ENCODE results near the gene MTRF1. TPM values are rescaled to one million over a fixed set of nuclear protein-coding genes. Genes with fewer than 3 reads are reported as not detected.

Gene MTRF1
- total RNA-seq, 1 donor from 2014 or later, result 17.2 TPM

DNA sequence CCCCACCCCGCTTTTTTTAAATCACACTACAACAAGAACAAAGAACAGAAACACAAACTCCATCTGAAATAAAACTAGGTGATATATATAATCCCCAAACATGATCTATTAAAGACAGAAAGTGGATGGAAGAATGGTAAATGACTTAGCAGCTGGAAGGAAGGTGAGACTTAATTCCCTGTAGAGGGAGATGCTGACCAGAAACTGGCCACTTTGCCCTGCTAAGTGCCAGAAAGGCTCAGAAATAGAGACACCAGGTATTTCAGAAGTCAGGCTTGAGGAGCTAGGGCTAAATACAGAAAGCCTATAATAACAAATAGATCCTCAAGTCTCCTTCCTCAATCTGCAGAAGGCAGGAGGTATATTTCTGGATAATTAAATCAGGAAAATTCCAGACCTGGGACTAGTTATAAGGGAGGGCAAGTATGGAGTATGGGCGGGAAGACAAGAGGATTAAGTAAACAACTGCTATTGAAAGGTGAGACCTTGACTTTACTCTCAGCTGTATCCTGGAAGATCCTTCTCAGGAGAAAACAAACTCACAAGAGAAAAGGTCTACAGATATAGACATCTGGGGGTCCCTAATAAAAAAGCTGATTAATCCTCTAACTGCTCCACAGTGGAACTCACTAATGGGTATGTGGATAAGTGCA, 32.2 kb downstream of the MTRF1 start:
- Mint-ChIP-seq H3K36me3 (peaks cover 35% of the 10 kb centered on the region), H3K9me3 (no peaks in the 10 kb centered on the region), H3K4me1 (no peaks in the 10 kb centered on the region), H3K4me3 (no peak overlapping the region), H3K27ac (no peak overlapping the region), H3K27me3 (ENCODE audit: low read depth) (no peaks in the 10 kb centered on the region)
- TF ChIP-seq, protein P1, sequence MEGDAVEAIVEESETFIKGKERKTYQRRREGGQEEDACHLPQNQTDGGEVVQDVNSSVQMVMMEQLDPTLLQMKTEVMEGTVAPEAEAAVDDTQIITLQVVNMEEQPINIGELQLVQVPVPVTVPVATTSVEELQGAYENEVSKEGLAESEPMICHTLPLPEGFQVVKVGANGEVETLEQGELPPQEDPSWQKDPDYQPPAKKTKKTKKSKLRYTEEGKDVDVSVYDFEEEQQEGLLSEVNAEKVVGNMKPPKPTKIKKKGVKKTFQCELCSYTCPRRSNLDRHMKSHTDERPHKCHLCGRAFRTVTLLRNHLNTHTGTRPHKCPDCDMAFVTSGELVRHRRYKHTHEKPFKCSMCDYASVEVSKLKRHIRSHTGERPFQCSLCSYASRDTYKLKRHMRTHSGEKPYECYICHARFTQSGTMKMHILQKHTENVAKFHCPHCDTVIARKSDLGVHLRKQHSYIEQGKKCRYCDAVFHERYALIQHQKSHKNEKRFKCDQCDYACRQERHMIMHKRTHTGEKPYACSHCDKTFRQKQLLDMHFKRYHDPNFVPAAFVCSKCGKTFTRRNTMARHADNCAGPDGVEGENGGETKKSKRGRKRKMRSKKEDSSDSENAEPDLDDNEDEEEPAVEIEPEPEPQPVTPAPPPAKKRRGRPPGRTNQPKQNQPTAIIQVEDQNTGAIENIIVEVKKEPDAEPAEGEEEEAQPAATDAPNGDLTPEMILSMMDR (IDR thresholded peaks at IDR 0.05; ENCODE audit: unreplicated experiment), result no peak
- DNase-seq (ENCODE audit: low spot score in 2 of 2, unreplicated experiment in 2 of 2), result no peak

DNA sequence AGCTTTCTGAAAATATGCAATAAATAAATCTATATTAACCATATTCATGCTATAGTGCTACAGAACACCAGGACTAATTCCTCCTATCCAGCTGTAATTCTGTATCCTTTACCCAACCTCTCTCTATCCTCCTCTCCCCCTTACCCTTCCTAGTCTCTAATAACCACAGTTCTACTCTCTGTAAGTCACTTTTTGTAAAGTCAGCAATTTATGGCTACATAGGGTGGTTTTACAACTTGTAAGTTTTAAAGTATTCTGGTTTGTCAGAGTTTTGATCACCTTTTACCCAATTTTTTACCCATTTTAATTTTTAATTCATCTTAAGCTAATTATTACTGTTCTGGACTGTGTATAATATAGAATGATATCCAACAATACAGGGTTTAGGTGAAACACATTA, 34.0 kb downstream of the MTRF1 start:
- Mint-ChIP-seq H3K4me3 (no peak overlapping the region), H3K9me3 (no peaks in the 10 kb centered on the region), H3K4me1 (no peaks in the 10 kb centered on the region), H3K36me3 (peaks cover 26% of the 10 kb centered on the region), H3K27ac (no peak overlapping the region), H3K27me3 (ENCODE audit: low read depth) (no peaks in the 10 kb centered on the region)
- no peak for DNase-seq (ENCODE audit: low spot score in 2 of 2, unreplicated experiment in 2 of 2)
- TF ChIP-seq, protein P1 (IDR thresholded peaks at IDR 0.05; ENCODE audit: unreplicated experiment), result no peak

DNA sequence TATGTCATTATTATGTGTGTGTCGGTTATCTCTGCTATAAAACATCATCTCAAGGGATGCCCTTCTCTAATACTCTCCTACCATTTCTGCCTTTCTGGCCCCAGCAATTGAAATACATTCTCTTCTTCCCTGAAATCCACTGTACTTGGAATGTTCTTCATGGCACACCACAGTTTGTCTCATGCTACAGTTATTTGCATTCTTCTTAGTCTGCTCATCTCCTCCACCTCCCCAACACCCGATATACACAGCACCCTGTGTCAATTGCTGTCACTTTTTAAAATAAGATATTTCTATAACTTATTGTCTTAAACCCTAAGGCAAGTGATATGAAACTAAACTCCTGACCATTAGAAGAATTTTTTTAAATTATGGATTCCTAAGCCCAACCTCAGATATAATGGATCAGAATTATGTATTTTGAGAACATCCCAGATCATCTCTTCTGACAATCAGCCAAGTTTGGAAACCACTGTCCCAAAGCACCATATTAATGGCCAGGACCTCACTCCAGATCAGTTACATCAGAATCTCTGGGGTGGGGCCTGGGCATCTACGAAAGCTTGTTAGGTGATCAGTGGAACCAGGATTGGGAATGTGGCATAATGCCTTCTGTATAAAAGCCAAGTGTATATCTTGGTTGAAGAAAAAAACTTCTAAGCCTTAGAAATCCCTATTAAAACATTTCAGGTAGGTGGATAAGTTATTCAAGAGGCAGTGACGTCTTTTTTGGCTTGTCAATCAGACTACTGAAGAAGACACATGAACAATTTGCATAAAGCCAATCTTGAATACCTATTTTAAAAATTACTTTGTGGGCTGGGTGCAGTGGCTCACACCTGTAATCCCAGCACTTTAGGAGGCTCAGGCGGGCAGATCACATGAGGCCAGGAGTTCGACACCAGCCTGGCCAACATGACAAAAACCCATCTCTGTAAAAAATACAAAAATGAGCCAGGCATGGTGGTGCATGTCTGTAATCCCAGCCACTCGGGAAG, 39.0 kb downstream of the MTRF1 start:
- no peaks in the 10 kb centered on the region for H3K27me3 Mint-ChIP-seq (ENCODE audit: low read depth)
- peaks cover 7% of the 10 kb centered on the region for H3K36me3 Mint-ChIP-seq
- DNase-seq (ENCODE audit: low spot score in 2 of 2, unreplicated experiment in 2 of 2), result no peak
- H3K4me1 Mint-ChIP-seq, result no peaks in the 10 kb centered on the region
- H3K4me3 Mint-ChIP-seq, result no peak overlapping the region
- TF ChIP-seq, protein P1 (IDR thresholded peaks at IDR 0.05; ENCODE audit: unreplicated experiment), result no peak
- H3K27ac Mint-ChIP-seq, result no peak overlapping the region
- no peaks in the 10 kb centered on the region for H3K9me3 Mint-ChIP-seq

DNA sequence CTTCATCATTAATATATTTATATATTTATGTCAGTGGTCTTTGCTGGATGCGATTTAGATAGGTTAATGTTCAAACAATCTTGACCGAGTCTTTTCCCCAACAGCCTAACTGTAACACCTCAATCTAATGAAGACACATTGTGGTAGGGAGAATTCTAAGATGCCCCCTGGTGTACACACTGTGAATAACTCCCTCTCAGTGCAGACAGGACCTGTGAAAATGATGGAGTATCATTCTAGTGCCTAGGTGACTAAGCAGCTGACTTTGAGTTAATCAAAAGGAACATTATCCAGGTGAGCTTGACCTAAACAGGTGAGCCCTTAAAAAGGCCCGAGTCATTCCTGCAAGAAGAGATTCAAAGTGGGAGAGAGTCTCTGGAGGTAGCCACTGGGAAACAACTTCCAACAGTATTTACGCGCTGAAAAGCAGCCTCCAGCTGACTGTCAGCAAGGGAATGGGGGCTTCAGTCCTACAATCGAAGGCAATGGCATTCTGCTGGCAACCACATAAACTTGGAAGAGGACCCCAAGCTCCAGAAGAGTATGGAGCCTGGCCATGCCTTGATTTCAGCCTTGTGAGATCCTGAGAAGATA, 41.0 kb downstream of the MTRF1 start:
- TF ChIP-seq, protein P1 (IDR thresholded peaks at IDR 0.05; ENCODE audit: unreplicated experiment), result peak; percentile 71
- Mint-ChIP-seq H3K4me1 (no peaks in the 10 kb centered on the region), H3K4me3 (no peak overlapping the region), H3K27me3 (ENCODE audit: low read depth) (no peaks in the 10 kb centered on the region), H3K9me3 (no peaks in the 10 kb centered on the region), H3K27ac (no peak overlapping the region), H3K36me3 (peaks cover 6% of the 10 kb centered on the region)
- no peak for DNase-seq (ENCODE audit: low spot score in 2 of 2, unreplicated experiment in 2 of 2)

DNA sequence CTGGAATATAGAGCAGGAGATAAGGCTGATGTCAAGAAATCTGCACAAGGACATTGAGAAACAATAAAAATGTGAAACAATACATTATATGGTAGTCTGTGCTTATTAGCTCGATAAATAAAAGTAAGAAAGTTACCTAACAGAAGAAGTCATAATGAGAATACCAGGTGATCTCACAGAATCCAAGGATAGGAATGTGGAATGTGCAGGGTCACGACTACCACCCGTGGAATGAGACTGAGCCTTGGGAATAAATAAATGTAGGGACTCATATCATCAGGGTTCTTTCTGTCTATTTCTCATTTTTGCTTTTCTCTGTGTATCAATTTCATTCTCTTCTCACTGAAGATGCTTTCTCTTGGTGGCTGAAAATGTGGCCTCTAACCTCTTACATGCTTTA, 43.0 kb downstream of the MTRF1 start:
- no peaks in the 10 kb centered on the region for H3K4me1 Mint-ChIP-seq
- no peak overlapping the region for H3K27ac Mint-ChIP-seq
- no peak for DNase-seq (ENCODE audit: low spot score in 2 of 2, unreplicated experiment in 2 of 2)
- H3K9me3 Mint-ChIP-seq, result no peaks in the 10 kb centered on the region
- H3K36me3 Mint-ChIP-seq, result peaks cover 8% of the 10 kb centered on the region
- TF ChIP-seq, protein P1 (IDR thresholded peaks at IDR 0.05; ENCODE audit: unreplicated experiment), result no peak
- H3K4me3 Mint-ChIP-seq, result no peak overlapping the region
- H3K27me3 Mint-ChIP-seq (ENCODE audit: low read depth), result no peaks in the 10 kb centered on the region
